HG03469 (cell line): ENCODE measurements around the gene COBL.

ENCODE experiments used
- ATAC-seq: cut with Tn5 transposase; IDR thresholded peaks from one replicate; pipeline ENCODE4 v1.9.1; 2021; ENCODE audit warnings: mild to moderate bottlenecking, moderate library complexity, moderate number of reproducible peaks; ENCODE audit not compliant: unreplicated experiment

The COBL gene

GRCh38 chr7:51154201-51154600 lies 162.4 kb downstream of the COBL start:
- no peak for ATAC-seq

GRCh38 chr7:51152706-51153200 lies 163.9 kb downstream of the COBL start:
- no peak for ATAC-seq

- no peak for ATAC-seq
Observed at GRCh38 chr7:51151455-51151854, 165.2 kb downstream of the COBL start.

- no peak for ATAC-seq
Observed at GRCh38 chr7:51150193-51150592, 166.4 kb downstream of the COBL start.

GRCh38 chr7:51148216-51148615 lies 168.4 kb downstream of the COBL start:
- ATAC-seq, result no peak

GRCh38 chr7:51146816-51147586 lies 169.6 kb downstream of the COBL start:
- ATAC-seq, result no peak

- ATAC-seq, result no peak
Observed at GRCh38 chr7:51144178-51144577, 172.4 kb downstream of the COBL start.

- no peak for ATAC-seq
Observed at GRCh38 chr7:51142741-51143385, 173.7 kb downstream of the COBL start.

GRCh38 chr7:51141451-51142003 lies 175.1 kb downstream of the COBL start:
- no peak for ATAC-seq

GRCh38 chr7:51140199-51141164 lies 176.1 kb downstream of the COBL start:
- peak; percentile 44 for ATAC-seq

GRCh38 chr7:51139796-51140195 lies 176.8 kb downstream of the COBL start:
- ATAC-seq, result no peak

- ATAC-seq, result no peak
Observed at GRCh38 chr7:51138123-51139085, 178.2 kb downstream of the COBL start.

GRCh38 chr7:51135576-51135975 lies 181.0 kb downstream of the COBL start:
- no peak for ATAC-seq

GRCh38 chr7:51134013-51134441 lies 182.6 kb downstream of the COBL start:
- no peak for ATAC-seq

GRCh38 chr7:51132661-51133060 lies 183.9 kb downstream of the COBL start:
- ATAC-seq, result no peak

GRCh38 chr7:51129527-51130472 lies 186.8 kb downstream of the COBL start:
- no peak for ATAC-seq

- no peak for ATAC-seq
Observed at GRCh38 chr7:51128545-51129435, 187.8 kb downstream of the COBL start.

- ATAC-seq, result no peak
Observed at GRCh38 chr7:51127618-51127904, 189.0 kb downstream of the COBL start.
